ENCODE data around the gene ZNF200.
"Not testable (repeated sequence)": the region's sequence is repeated elsewhere in the genome, so short reads cannot be mapped to it uniquely, and the experiment has no call there.

The ZNF200 gene

DNA sequence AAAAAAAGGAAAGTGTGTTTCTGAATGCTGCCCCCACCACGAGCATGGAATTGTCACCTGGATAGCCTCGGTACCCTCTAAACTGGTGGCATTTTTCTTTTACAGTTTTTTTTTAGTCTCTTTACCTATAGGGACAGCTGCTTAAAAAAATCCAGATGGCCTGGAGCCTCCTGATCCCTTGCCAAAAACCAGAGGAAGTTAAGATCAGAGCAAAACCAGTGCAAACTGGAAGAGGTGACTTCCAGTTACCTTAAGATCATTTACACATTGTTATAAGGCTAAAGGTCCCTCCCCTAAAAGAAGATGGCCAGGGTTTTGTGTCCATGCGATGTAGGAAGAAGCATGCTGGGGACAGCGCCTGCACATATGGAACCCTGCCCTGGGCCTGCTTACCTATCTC, 18.0 kb upstream of the ZNF200 start:
- no peak for DNase-seq (ENCODE audit: low read depth)

DNA sequence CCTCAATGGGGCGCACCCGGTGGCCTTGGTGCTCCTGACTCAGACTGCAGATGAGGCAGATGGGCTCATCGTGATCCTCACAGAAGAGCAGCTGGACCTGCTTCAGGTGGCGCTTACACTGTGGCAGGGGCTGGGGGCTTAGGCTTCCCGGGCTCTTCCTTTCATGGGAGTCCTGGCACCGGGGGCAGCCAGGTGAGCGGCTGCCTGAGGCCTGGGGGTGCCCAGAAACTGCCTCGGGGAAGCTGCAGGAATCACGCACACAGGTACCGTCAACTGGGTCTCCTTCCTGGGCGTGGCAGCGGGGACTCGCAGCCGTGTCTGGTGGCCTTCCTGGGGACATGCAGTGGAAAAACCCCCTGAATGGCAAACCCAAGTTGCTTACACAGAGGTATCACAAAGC, 14.5 kb upstream of the ZNF200 start:
- no peak for DNase-seq (ENCODE audit: low read depth)

DNA sequence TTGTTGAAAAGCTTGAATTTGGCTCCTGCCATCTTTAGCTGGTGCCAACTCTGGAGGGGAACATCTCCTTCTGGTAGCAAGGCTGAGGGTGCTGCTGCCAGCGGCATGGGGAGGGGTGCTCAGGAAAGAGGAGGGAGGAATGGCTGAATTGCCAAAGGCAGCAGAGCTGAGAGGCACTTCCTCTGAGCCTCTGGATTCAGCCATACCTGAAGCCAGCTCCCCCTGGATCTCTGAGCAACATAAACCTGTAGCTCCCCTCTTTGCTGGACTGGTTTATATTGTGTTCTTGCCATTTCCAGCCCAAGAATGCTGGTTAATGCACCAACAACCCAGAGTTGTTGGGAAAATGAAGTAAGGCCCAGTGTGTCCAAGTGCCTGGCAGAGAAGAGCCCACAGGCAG, 14.1 kb upstream of the ZNF200 start:
- DNase-seq (ENCODE audit: low read depth): no peak

DNA sequence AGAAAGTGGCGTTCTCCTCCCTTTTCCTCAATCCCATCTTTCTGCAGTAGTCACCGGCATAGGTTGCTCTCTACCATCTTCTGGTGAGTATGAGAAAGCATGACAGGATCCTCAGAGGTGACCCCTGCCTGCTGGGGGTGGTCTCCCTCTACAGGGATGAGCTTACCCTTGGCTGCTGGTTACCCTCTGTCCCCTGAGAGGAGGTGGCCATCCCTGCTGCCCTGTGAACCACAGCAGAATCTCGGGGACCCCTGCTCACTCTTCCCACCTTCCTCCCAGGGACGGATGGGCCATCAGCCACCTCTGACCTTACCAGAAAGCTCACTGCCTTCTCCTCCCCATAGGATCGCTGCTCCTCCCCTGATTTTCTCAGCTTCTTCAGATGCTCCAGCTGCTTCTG, 13.6 kb upstream of the ZNF200 start:
- no peak for DNase-seq (ENCODE audit: low read depth)

DNA sequence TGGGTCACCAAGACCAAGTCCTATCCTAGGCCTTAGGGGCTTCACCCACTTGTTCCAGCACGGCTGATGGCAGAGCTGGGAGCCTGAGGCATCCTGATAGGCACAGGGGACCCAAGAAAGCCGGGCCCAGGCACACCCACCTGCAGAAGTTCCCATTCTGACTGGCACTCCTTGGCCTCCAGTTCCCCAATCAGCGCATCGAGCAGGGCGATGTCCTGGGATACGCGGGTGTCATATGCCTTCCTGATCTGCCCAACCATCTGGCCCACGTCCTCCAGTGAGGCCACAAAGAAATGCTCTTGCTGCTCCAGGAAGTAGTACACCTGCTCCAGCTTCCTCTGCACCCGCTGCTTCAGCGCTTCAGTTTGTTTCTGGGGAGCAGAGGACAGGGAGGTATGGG, 11.9 kb upstream of the ZNF200 start:
- DNase-seq (ENCODE audit: low read depth): no peak

DNA sequence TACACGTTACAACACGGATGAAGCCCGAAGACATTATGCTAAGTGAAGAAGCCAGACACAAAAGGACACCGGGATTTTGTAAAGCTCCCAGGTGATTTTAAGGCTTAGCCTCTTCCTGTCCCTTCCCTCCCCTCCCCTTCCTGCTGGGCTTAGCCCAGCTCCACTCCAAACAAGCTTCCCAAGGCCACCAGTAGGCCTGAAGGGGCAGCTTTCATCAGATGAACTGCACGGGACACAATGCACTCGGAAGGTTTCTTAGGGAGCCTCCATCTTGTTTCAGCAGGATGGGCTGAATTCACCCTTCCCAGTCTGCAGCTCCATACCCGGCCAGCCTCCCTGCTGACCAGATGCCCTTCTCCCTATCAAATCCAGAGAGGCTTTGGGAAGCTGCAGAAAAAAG, 11.0 kb upstream of the ZNF200 start:
- no peak for DNase-seq (ENCODE audit: low read depth)

DNA sequence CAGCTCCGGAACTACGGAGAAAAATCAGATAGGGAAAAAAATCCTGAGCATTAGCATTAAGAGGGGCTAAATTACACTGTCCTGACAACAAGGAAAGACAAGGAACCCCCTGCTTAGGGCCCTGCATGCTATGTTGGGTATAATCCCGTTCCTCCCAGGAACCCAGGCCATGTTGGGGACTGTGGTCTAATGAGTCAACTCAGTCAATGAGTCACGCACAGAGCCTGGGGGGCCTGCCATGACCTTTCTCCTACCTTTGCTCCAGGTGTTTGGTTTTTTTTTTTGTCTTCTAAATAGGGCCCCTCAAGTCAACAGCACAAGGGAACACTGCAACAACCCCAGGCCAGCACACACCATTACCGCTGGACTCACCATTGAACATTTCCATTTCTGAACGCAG, 8.9 kb upstream of the ZNF200 start:
- no peak for DNase-seq (ENCODE audit: low read depth)

DNA sequence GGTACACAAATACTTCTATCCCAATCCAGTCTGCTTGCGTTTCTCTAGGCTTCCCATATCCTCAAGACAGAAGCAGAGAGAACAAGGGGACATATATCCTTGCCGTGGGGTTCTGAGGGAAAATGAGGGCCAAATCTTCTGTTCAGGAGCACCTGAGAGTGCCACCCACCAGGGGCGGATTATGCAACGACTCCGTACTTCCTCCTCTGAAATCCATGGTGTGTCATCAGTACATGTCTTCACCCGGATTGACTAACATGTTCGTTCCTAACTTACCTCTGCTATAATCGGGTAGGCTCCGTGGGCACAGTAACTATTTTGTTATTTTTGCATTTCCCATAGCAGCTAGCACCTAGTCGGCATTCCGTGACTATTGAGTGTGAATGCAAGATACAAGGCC, 7.8 kb upstream of the ZNF200 start:
- no peak for DNase-seq (ENCODE audit: low read depth)

DNA sequence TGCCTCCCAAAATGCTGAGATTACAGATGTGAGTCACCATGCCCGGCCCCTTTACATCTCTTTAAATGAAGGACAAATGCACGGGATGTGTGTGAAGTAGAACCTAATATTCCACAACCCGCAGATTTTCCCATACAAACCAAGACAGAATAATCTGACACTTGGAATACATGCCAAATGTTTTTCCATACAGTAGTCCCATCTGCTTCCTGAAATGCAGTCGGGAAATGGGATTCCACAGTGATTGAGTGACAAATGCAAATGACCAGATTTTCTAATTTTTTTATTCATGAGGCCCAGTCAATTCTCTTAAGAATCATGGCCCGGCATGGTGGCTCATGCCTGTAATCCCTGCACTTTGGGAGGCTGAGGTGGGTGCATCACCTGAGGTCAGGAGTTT, 6.8 kb upstream of the ZNF200 start:
- DNase-seq (ENCODE audit: low read depth): no peak

DNA sequence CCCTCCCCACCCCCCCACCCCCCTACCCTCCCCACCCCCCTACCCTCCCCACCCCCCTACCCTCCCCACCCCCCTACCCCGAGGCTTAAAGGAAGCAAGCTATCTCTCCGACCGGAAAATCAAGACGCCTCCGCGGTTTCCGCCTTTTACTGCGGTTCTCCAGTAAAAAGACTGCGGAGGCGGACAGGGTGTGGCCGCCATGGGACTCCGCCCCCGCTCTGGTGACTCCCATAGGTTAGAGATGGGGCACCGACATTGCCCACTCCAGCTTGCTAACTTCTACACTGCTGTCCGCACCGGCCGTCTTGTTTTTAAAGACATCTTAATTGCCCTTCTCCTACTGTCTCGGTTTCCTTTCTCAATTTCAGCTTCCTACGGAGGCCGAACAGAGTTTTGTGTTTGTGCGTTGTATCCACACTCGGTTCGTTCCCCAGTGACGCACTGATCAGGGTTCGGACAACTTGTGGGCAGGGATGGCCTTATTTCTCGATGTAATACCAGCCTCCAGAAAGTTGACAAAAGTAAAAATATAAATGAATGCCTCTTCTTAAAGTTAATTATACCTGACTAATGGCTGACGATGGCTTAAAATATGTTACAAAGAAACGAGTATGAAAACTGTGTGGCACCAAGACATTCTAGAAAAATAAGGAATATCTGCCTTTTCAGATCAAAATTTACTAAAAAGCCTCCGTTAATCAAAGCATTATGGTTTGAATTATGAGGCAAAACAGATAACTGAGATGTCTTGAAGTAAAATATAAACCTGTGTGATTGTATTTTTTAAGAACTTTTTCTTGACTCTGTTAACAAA, 1.1 kb upstream of the ZNF200 start:
- DNase-seq (ENCODE audit: low read depth): no peak

DNA sequence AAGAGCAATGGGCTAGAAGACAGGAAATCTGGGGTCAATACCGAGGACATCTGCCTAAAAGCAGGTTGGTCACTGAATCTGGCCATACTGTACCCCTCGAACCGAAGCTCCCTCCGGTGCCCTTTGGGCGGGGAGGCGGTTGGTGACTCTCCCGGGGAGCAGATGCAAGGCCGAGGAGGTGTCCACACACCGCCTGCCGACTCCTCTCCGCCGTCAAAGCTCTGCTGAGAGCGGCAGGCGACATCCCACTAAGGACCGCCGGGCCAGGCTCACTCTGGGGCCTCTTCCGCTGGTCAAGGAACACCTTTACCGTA, 458 bp downstream of the ZNF200 start:
- no peak for DNase-seq (ENCODE audit: low read depth)

DNA sequence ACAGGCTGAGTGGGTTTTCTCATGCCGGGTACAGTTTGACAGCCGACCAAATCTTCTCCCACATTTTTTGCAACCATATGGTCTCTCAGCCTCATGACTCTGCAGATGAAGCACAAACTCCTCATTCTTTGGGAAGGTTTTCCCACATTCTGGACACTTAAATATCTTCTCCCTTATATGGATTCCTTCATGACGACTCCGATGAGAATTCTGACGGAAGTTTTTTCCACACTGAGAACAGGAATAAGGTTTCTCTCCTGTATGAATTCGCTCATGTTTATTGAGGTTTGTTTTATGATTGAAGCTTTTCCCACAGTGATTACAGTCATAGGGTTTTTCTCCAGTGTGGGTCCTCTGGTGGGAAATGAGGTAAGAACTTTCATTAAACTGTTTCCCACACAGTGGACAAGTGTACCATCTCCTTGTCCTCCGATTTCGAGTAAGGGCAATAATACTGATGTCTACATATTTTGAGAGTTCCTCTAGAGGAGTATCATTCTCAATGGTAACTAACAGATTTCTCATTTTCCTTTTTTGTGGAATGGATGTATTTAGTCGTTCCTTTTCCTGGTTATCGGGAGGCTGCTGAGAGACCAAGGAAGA, 10.9 kb downstream of the ZNF200 start:
- DNase-seq (ENCODE audit: low read depth): no peak

DNA sequence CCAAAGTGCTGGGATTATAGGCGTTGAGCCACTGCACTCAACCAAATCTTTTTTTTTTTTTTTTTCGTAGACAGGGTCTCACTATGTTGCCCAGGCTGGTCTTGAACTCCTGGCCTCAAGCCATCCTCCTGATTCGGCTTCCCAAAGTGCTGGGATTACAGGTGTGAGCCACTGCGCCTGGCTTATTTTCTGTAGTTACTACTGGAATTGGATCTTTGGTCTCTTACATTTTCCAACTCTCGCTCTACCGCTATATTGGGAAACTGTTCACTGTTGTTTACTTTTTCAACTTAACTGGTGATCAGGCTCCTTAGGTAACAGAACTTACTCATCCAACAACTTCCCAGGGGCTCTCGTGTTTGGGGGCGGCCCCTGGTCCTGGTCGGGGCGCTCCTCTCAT, 14.1 kb downstream of the ZNF200 start:
- DNase-seq (ENCODE audit: low read depth): no peak

DNA sequence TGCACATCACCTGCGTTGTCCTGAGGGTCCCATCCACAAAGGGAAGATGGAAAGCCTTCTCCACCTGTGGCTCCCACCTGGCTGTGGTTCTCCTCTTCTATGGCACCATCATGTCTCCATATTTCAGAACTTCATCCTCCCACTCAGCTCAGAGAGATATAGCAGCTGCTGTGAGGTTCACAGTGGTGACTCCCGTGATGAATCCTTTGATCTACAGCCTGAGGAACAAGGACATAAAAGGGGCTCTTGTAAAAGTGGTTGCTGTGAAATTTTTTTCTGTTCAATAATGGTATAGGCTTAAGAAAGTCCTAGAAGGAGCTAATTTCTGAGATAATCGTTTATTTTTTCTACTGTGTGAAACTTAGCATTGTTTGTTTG, 18.7 kb downstream of the ZNF200 start:
- no peak for DNase-seq (ENCODE audit: low read depth)

DNA sequence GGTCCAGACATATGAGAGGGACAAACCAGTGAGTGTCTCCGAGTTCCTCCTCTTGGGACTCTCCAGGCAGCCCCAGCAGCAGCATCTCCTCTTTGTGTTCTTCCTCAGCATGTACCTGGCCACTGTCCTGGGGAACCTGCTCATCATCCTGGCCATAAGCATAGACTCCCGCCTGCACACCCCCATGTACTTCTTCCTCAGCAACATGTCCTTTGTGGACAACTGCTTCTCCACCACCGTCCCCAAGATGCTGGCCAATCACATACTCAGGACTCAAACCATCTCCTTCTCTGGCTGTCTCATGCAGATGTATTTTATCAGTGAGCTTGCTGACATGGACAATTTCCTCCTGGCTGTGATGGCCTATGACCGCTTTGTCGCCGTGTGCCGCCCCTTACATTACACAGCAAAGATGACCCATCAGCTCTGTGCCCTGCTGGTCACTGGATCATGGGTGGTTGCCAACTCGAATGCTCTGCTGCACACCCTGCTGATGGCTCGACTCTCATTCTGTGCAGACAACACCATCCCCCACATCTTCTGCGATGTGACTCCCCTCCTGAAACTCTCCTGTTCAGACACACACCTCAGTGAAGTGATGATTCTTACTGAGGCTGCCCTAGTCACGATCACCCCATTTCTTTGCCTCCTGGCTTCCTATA, 19.2 kb downstream of the ZNF200 start:
- no peak for DNase-seq (ENCODE audit: low read depth)

DNA sequence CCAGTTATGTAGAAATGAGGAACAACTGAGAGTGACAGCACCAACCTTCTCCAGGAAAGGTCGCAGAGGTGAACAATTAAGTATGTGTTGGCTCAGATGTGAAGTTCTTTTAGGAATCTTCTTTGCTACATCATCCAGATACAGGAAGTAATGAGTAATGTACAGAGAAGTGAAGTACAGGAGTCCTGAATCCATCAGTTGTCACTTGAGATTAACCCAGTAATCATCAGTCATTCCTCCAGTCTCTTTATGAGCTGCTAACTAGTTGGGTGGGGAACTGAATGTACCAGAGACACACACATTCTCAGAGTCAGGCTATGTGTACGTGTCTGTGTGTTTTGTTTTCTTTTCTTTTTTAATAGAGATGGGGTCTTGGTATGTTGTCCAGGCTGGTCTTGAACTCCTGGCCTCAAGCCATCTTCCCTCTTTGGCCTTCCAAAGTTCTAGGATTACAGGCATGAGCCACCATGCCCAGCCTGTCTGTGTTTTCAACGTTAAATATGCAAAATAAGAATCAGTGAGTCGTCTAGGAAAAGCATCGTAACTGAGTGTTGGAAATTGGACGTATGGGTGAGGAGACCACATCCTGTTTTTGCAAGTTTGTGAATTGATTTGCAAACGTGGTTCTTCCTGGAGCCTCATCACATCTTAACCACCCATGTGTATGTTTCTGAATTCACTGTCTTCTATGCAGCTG, 19.9 kb downstream of the ZNF200 start:
- DNase-seq (ENCODE audit: low read depth): peak; percentile 47

DNA sequence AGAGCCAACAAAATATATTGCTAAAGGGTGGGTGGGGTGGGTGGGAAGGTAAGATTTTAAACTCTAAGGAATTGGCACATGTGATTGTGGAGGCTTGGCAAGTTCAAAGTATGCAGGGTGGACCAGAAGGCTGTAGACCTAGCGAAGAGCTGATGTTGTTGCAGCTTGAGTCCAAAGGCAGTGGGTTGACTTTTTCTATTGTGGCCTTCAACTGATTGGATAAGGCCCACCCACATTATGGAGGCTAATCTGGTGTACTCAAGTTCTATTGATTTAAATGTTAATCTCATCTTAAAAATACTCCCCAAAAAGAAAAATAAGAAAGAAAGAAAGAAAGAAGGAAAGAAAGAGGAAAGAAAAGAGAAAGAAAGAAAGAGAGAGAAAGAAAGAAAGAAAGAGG, 22.4 kb downstream of the ZNF200 start:
- no peak for DNase-seq (ENCODE audit: low read depth)

DNA sequence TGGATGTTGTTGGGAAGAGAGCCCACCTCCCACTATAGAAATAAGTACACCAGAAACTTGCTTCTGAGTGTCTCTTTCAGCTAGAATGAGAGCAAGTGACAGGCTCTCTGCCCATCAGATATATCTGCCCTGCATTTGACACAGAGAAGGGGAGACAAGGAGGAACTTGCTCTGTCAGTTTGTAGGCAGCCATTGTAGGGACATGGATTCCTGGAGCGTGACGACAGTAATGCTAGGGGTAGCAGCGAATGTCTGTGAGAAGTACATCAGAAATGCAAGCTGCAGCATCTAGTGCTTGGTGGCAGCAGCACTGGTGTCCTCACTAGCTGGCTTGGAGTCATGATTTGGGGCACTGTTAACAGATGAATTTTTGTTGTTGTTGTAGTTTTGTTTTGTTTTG, 23.0 kb downstream of the ZNF200 start:
- DNase-seq (ENCODE audit: low read depth): no peak

DNA sequence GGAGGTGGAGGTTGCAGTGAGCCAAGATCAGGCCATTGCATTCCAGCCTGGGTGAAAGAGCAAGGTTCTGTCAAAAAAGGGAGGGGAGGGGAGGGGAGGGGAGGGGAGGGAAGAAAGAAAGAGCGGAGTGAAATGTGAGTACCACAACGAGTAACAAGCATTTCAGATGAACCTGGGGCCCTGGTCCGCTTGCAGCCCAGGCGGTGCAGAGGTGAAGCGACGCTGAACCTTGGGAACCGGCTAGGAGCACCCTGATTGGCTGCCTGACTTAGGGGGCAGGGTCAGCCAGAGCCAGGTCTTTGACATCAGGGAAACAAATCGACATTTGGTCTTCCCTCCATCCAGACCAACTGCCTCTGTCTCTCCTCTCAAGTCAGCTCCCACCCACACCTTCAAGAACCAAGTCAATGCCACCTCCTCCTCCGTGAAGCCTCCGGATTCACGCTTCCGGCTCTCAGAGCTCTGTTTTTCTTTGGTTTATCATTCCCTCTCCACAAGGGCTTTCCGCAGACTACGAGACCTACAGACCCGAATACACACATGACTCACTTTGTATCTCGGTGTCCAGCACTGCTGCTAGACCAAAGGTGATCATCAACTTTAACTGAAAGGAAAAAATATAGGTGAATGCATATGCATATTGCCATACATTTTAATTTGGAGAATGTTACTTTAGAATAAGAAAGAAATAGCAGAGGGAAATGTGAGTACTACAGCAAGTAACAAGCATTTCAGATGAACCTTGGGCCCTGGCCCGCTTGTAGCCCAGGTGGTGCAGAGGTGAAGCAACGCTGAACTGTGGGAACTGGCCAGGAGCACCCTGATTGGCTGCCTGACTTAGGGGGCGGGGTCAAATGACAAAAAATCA, 27.6 kb downstream of the ZNF200 start:
- DNase-seq (ENCODE audit: low read depth): no peak

DNA sequence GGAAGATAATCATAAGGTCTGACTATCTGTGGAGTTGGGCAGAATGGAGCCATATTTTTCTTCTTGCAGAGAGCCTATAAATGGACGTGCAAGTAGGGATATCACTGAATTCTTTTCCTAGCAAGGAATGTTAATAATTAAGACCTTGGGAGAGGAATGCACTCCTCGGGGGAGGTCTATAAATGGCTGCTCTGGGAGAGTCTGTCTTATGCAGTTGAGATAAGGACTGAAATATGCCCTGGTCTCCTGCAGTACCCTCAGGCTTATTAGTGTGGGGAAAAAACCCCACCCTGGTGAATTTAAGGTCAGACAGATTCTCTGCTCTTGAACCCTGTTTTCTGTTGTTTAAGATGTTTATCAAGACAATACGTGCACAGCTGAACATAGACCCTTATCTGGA, 29.0 kb downstream of the ZNF200 start:
- not testable (repeated sequence) for DNase-seq (ENCODE audit: low read depth)

DNA sequence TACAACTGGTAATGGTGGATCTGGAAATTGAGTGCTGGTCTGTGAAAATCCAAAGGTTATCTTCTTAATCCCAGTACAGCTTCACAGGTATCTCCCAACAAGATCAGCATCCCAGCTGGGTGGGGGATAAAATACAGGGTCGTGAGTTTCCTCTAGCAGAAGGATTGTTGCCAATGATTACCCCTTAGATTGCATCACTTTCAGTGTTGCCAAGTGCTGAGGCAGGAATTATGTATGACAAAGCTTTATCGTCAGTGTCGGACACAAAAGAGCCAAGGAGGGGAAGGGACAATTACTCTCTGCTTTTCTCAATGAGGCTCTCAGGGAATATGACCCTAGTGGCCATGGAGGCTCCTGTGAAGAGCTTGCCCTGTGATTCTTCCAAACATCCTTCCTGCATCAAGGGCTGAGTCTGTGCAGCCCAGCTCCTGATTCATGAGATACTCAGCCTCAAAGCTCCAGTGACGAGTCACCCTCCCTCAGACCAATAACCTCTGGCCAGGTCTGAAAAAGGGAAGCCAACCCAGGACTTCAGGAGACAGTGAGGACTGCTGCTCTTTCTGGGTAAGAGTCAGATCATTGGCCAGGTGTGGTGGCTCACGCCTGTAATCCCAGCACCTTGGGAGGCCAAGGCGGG, 31.9 kb downstream of the ZNF200 start:
- no peak for DNase-seq (ENCODE audit: low read depth)

All from iris pigment epithelial cell (primary cell).